Measurements from ENCODE around the gene GH1. TPM values are rescaled to one million over a fixed set of nuclear protein-coding genes. Genes with fewer than 3 reads are reported as not detected.

Gene GH1
- total RNA-seq, 4 donors from 2014 or later = not detected

DNA sequence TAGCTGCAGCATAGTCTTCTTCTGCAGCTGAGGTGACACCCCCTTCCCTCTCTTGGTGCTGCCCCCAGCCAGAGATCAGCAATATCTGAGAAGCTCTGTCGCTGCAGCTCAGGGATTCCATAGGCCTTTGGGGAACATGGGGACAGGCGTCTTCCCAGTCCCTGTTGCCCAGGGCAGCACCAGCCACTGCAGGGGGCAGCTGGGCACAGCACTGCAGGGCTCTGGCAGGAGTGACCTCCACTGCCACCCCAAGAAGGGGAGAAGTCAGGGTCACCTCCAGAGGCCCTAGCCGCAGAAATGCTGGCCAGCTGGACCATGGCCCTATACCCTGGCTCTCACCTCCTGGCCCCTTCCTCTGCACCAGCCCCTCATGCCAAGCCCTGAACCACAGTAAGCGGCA lies 37.2 kb upstream of the GH1 start:
- no peak for ATAC-seq
- Histone ChIP-seq H3K27me3 (peaks cover 15% of the 10 kb centered on the region), H3K27ac (no peak overlapping the region), H3K4me3 (no peak overlapping the region), H3K36me3 (no peaks in the 10 kb centered on the region), H3K9me3 (no peaks in the 10 kb centered on the region), H3K4me1 (peaks cover 0 to 4% (median 0%) of the 10 kb centered on the region in 3 donors)
- WGBS, 2 donors (ENCODE audit: low coverage in 1 of 2) = 80 to 100% methylated on average over 1 to 2 of the region's 4 CpGs
- TF ChIP-seq POLR2AphosphoS5 (IDR thresholded peaks at IDR 0.05) (no peak), EP300 (IDR thresholded peaks at IDR 0.05) (no peak), POLR2A (IDR thresholded peaks at IDR 0.05) (no peak), CTCF (IDR thresholded peaks at IDR 0.05) (no peak)

DNA sequence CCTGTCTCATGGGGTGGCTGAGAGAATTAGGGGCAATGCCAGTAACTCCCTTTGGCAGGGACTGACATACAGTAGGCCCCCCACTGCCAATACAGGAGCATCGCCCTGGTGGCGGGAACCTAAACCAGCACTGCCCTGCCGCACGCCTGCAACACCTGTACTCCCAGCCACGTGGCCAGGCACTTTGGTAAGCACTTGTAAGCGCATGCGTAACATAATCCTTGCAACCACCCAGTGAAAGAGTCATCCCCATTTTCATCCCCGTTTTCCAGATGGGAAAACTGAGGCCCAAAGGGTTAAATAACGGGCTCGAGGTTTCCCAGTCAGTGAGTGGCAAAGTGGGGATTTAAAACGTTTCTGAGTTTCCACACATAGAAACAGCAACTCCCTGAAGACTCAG lies 36.6 kb upstream of the GH1 start:
- Histone ChIP-seq H3K4me1 (no peaks in the 10 kb centered on the region), H3K9me3 (no peaks in the 10 kb centered on the region), H3K36me3 (no peaks in the 10 kb centered on the region), H3K27ac (no peak overlapping the region), H3K27me3 (peaks cover 21% of the 10 kb centered on the region), H3K4me3 (no peak overlapping the region)
- ATAC-seq = no peak
- TF ChIP-seq POLR2AphosphoS5 (IDR thresholded peaks at IDR 0.05) = no peak
- no peak for TF ChIP-seq POLR2A (IDR thresholded peaks at IDR 0.05)
- no peak for TF ChIP-seq CTCF (IDR thresholded peaks at IDR 0.05)
- TF ChIP-seq EP300 (IDR thresholded peaks at IDR 0.05) = no peak
- WGBS, 2 donors (ENCODE audit: low coverage in 1 of 2) = 60 to 100% methylated on average over 2 to 4 of the region's 11 CpGs

DNA sequence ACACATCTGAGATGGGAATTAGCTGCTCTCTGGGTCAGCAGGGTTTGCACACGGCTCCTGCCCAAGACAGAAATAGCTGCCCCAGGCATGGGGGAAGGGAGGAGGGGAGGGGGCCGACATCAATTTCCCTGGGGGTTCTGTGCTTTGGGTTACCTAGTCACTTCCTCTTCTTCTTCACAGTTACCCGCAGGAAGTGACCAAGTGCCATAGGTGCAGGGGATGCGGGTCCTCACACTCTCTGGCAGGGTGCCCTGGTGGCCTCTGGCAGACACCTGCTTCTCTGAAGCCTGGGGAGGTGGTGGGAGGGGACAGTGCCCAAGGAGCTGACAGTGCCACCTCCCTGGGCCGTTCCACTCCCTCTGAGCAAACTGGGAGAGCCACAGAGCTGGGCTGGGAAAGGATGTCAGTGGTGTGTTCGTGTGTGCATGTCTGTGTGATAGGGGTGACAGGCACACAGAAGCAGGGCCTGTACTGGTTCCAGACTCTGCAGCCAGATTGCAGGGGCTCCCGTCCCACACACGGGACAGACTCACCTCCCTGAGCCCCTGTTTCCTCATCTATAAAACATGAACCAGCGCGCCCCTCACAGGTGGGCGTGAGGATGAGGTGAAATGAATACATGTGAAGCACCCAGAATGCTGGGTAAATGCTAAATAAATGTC lies 35.9 kb upstream of the GH1 start:
- no peaks in the 10 kb centered on the region for H3K36me3 ChIP-seq
- H3K4me1 ChIP-seq = no peaks in the 10 kb centered on the region
- no peak for TF ChIP-seq EP300 (IDR thresholded peaks at IDR 0.05)
- no peak for TF ChIP-seq POLR2A (IDR thresholded peaks at IDR 0.05)
- no peak for TF ChIP-seq CTCF (IDR thresholded peaks at IDR 0.05)
- TF ChIP-seq POLR2AphosphoS5 (IDR thresholded peaks at IDR 0.05) = no peak
- no peaks in the 10 kb centered on the region for H3K9me3 ChIP-seq
- H3K27ac ChIP-seq = no peak overlapping the region
- peaks cover 28% of the 10 kb centered on the region for H3K27me3 ChIP-seq
- WGBS, 2 donors (ENCODE audit: low coverage in 1 of 2) = 68% methylated on average over 11 of the region's 11 CpGs; no CpG with 5 or more reads in 1 of the 2 donors
- no peak overlapping the region for H3K4me3 ChIP-seq
- ATAC-seq = no peak

- Histone ChIP-seq H3K27me3 (peaks cover 51% of the 10 kb centered on the region), H3K4me1 (no peaks in the 10 kb centered on the region), H3K36me3 (no peaks in the 10 kb centered on the region), H3K27ac (no peak overlapping the region), H3K9me3 (no peaks in the 10 kb centered on the region), H3K4me3 (no peak overlapping the region)
- no peak for TF ChIP-seq POLR2AphosphoS5 (IDR thresholded peaks at IDR 0.05)
- ATAC-seq = no peak
- WGBS, 2 donors (ENCODE audit: low coverage in 1 of 2) = 83 to 89% methylated on average over 6 to 7 of the region's 29 CpGs
Measured at GRCh38 chr17:63950940-63951907, 32.6 kb upstream of the GH1 start.

DNA sequence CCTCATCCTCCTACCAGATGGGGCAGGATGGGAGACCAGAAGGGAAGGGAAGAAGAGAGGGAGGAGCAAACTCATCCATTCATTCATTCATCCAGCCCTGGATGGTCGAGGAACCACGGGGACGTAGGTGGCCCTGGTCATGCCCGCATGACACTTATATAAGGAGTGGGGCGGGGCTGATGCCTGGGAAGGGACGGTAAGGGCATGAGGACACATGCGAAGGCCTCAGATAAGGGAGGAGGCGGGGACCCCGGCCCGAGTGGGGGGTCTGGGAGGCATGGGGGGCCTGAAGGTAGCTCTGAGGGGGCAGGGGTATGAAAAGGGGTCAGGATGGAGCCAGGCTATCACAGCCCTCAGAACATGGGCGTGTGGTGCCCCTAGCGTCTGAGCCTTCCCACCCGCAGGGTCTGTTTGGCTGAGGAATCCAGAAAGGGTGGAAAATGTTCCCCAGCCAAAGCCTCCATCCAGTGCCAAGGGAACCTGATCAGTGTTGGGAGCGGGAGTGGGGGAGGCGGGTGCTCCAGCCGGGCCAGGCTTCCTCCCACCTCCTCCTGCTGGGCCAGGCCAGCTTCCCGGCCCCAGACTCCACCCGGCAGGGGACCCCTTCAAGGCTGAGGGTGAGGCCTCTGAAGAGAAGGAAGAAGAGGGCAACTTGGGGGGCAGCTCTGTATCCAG lies 31.1 kb upstream of the GH1 start:
- no peaks in the 10 kb centered on the region for H3K36me3 ChIP-seq
- no CpG with 5 or more reads among the region's 18 CpGs for WGBS, 2 donors (ENCODE audit: low coverage in 1 of 2)
- TF ChIP-seq POLR2AphosphoS5 (IDR thresholded peaks at IDR 0.05) (no peak), POLR2A (IDR thresholded peaks at IDR 0.05) (no peak), CTCF (IDR thresholded peaks at IDR 0.05) (no peak), EP300 (IDR thresholded peaks at IDR 0.05) (no peak)
- peaks cover 51% of the 10 kb centered on the region for H3K27me3 ChIP-seq
- H3K4me3 ChIP-seq = no peak overlapping the region
- no peaks in the 10 kb centered on the region for H3K9me3 ChIP-seq
- ATAC-seq = no peak
- H3K27ac ChIP-seq = no peak overlapping the region
- H3K4me1 ChIP-seq = no peaks in the 10 kb centered on the region

Measured in gastroesophageal sphincter (tissue), 4 donors.